GM18511 (cell line): ENCODE measurements around the gene CD82.
A peak's percentile ranks its signal among the peaks of the same experiment; 100 is the strongest.

Experiments used
- ATAC-seq: cut with Tn5 transposase; IDR thresholded peaks from one replicate; pipeline ENCODE4 v1.9.1; 2021; ENCODE audit warnings: mild to moderate bottlenecking, moderate library complexity; ENCODE audit not compliant: unreplicated experiment

Gene CD82

DNA sequence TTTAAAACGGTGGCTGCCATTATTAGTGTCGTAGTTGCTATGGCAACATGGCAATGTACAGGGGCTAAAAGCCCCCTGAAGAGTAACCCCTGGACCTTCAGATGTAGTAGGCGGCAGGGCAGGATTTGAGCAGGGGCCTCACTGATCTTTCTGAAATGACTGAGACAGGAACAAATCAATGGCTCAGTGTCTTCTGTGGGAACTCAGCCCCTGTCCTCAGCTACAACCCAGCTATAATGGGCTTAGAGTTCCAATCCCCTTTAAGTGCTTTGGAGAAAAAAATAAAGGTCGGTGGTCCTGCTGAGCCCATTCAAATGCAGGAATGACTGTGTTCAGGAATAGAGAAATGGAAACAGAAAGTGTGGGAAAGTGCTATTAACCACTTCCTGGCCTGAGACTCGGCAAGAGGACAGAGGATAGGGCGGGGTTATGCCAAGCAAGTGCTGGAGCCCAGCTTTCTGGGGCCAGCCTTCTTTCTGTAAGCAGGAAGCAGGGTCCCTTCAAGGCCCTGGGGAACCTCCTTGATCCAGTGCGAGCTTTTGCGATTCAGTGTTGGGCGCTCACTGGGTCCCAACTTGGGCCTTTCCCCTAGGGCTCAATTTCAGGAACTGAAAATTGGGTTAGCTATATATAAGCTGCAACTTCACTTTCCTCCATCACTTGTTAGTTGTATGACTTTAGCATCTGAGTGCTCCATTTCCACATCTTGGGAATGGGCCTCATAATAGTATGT, 6.1 kb upstream of the CD82 start:
- ATAC-seq: peak; percentile 87

DNA sequence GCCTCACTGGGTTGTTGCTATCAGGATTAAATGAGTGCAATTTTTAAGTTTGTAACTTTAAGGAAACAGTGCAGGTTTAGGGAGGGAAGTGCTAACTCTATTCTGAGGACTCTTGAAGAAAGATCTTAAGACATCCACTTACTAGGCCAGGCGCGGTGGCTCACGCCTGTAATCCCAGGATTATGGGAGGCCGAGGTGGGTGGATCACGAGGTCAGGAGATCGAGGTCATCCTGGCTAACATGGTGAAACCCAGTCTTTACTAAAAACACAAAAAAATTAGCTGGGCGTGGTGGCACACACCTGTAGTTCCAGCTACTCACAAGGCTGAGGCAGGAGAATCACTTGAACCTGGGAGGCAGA, 5.5 kb upstream of the CD82 start:
- ATAC-seq: peak; percentile 8

DNA sequence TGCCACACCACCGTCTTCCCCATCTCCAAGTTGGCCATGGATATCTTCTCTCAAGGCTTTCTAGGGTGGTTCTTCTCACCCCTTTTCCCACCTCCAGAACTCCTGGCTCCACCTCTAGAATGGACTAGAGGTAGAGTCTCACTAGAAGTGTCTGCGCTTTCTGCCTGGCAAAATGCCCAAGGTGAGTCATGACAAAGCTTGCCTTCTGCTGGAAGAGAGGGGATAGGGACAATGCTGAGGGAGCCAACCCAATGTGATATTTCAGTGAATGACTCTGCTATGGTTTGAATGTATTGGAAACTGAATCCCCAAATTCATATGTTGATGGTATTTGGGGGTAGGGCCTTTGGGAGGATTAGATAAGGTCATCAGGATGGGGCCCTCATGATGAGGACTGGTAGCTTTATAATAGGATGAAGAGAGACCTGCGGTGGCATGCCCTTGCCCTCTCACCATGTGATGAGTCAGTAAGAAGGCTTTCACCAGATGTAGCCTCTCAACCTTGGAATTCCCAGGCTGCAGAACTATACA, 4.1 kb upstream of the CD82 start:
- ATAC-seq: no peak

DNA sequence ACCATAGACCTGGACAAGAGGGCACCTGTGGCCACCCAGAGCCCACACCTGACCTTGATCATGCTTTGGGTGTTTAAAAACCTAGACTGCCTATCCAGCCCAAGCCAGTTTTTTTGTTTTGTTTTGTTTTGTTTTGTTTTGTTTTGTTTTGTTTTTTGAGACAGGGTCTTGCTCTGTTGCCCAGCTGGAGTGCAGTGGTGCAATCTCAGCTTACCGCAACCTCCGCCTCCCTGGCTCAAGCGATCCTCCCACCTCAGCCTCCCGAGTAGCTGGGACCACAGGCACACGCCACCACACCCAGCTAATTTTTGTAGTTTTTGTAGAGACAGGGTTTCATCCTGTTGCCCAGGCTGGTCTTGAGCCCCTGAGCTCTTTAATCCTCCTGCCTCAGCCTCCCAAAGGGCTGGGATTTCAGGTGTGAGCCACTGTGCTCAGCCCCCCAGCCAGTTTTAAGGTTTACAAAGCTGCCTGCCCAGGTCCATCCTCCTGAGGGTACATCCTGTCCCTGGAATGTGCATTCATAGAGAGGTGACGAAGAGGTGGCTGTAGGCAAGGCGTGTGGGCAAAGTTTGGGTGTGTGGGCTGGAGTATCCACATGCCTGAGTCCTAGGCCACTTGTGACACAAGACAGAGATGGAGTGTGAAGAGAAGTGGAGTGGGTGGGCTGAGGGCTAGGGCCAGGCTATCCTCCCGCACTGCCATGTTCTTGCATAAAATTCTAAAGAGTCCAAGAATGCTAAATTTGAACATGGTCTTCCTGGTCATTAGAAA, 3.3 kb upstream of the CD82 start:
- no peak for ATAC-seq

DNA sequence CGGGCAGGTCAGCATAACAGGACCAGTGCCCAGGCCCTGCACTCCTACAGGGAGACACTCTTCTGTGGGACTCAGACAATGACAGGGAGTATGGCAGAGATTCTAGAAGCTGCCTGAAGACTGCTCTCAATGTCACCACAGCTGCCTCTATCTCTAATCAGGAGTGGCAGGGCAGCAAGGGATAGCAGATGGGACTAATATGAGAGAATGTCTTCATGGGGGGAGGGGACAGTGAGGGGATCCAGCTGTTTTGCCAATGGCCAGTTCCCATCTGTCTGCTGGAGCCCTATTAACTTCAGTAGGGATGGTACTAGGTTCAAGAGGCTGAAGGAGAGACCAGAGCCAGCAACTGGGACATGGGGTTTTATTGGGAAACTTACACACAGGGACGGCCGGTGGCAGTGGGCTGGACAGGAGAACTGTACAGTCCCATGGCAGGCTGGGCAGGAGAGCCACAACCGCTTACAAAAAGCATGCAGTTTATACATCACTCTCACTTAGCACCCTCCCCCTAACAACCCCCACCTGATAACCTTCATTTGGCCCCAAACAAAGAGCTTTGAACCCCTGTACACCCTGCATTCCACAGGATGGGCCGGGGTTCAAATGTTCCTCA, 2.5 kb upstream of the CD82 start:
- ATAC-seq: no peak

DNA sequence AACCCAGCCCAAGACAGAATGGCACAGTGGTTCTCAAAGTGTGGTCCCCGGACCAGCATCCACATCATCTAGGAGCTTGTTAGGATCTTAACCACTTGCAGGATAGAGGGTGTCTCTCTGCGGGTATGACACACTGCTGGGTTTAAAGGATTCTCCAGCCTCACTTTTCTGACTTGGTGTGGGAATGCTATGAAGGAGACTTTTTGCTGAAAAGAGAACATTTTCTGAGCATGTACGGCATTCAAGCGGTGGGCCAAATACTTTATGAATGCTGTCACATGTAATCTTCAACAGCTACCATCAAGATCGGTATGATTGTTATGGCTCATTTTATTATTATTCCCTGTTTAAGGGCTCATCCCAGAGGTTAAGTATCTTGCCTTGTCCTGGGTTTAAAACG, 1.8 kb upstream of the CD82 start:
- ATAC-seq: no peak

DNA sequence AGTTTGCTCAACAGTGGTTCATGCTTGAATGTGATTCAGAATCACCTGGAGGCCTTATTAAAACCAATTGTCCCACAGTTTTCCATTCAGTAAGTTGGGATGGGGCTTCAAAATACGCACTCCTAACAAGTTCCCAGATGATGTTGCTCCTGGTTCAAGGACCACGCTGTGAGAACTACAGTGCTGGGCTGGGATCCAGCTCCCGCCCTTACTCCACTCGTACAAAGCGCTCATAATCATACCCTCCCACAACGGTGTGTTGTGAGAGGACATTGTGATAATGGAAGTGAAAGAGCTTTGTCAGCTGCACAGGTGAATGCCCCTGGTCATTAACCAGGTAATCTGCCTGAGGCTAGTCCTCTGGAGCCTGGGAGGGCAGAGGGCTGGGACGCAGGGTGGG, 1.3 kb upstream of the CD82 start:
- no peak for ATAC-seq

DNA sequence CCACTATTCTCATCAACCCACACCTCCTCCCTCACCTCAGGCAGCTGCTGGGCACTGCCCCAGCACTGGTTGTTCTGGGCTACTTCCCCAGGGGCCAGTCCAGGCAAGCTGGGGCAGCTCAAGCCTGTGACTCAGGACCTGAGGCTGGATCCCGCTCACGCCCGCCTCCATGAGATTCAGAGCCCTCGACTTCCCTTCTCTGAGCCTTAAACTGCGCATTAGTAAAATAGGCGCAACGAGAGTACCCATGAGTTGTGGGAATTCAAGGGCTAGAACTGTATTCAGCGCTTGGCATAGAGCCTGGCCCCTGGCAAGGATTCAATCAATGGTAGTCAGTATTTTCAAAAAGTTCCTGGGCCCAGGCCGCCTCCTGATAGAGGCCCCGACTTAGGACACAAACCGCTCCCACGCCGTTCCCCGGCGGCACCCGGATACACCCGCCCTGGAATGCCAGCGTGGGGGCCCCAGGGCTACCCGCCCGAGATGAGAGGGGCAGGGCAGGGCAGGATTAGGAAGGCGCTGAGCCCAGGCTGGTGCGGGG, 723 bp upstream of the CD82 start:
- ATAC-seq: no peak

DNA sequence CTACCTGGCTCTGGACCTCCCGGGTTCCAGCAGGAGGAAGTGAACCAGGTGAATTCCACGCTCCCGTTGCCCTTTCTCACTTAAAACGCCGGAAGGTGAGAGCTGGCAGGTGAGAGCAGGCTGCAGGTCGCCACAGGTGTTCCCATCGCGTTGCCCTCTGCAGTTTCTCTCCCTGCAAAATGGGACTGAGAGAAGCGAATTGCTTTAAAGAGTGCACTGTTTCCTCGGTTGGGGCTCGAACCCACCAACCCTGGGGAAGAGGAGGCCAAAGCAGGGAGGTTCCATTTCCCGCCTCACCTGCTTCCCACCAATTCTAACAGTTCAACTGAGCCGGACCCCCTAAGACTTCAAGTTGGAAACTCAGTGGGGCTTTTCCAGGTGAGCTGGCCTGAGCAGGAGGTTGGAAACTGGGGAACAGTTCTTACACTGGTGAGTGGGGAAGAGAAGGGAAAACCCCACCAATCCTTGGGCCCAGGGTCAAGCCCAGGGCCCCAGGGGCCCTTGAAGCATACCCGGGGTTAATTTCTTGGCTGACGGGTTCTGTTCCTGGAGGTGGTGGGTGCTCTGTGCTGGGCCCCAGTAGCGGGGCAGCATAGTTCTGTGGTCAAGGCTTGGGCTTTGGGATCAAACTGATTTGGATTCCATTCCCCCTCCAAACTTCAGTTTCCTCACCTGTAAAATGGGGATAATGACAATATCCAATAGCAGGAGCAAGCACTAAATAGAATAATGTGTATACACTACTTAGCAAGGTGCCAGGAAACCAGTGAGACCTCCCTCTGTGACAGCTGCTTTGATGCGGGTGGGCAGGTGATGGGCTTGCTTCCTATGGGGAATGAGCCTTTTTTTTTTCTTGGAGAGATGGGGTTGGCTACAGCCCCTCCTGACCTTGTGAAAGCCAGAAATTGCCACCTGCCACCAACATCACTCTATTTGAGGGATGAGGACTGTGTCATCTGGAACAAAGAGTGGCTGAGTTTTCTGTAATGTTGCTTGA, 788 bp downstream of the CD82 start:
- no peak for ATAC-seq

DNA sequence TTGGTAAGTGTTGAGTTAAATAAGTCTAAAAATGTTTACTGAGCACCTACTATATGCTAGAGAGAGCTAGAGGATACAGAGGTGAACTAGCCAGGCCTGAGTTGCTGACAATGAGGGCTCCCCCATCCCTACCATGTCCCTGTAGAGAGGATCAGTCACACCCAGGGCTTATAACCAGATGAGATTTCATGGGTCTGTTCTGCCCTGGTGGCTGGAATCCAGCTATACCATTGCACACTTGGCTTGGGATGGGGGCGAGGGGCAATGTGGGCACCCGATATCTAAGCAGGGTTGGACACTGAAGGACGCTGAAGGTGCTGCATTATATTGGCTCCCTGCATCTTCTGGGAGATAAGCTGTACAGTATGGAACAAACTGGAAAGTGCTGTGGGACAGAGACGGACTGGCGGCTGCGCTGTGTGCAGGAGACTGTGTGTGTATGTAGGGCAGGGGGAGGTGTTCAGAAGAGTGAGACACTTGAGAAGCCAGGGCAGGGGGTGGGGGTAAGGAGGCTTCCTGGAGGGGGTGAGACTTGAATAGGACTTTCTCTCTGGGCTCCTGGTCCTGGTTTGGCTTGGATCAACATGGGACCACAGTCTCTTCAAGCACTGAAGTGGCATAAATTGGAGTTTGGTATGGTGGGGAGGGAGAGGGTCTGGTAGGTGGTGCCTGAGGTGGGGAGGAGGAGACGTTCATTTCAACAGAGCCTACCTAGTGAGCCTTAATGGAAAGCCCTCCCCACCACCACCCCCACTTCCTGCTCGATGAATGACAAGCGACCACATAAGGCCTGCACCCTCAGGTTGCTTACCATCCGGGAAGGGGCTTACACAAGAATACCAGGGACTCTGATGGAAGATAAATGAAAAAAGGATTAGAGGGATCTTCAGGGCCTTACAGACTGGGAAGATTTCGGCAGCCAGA, 1.8 kb downstream of the CD82 start:
- no peak for ATAC-seq

DNA sequence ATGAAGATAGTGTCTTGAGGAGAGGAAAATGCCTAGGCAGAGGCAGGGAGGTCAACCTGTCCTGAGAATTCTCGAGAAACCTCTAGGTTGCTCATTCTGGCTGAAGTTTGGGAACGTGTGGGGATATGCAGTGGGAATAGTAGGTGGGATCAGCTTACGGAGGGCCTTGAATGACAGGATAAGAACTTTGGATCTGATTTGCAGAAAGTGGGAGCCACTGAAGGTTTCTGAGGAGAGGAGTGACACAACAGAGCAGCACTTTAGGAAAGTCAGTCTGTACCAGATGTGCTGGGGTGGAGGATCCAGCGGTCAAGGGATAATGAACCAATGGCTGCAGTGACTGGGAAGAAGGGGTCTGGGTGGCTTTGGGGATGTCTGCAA, 2.4 kb downstream of the CD82 start:
- ATAC-seq: no peak

DNA sequence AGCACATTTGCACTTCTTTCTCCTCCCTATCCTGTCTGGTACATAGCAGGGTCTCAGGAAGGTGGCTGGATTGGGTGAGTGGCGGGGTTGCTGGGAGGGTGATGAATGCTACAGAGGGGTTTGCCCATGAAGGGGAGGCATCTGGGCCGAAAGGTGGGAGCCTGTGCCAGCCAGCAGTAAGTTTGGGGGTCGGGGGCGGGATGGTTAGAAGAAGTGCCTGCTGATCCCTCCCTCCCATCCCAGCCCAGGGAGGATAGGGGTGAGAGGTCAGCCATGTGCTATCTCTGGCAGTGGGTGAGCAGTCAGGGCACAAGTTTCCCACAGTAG, 2.8 kb downstream of the CD82 start:
- no peak for ATAC-seq

DNA sequence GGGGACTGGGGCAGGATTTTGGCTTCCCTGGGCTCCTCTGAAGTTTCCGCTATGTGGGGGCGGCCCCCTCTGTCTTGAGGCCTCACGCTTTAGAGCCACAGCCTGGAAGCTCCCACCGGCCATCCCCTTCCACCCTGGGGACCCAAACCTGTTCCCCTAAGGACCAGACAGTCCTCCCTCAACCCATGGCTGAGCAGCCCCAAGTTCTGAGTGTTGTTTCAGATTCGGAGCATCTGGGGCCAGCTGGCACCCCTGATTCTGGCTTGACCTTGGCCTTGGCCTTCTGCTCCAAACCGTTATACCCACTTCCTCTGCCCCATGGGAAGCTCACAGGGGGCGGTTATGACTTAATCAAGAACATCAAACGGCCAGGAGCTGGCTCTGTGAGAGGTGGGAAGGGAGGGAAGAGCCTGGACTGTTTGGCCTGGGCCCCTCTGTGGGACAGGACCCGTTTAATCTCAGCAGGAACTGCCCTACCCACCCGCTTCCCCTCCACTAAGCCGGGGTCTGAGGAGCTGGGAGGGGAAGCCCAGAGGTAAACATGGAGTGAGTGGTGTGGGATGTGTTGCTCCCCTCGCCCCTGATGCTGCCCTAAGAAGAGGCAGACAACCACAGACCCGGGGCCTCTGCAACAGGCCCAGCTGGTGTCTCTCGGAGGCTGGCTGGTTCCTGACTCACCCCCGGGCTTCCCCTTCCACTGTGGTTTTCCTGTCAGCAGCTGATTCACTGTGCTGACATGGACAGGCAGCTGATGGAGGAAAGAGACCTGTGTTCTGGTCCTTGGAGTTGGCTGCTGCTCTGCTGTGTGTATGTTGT, 3.4 kb downstream of the CD82 start:
- peak; percentile 50 for ATAC-seq

DNA sequence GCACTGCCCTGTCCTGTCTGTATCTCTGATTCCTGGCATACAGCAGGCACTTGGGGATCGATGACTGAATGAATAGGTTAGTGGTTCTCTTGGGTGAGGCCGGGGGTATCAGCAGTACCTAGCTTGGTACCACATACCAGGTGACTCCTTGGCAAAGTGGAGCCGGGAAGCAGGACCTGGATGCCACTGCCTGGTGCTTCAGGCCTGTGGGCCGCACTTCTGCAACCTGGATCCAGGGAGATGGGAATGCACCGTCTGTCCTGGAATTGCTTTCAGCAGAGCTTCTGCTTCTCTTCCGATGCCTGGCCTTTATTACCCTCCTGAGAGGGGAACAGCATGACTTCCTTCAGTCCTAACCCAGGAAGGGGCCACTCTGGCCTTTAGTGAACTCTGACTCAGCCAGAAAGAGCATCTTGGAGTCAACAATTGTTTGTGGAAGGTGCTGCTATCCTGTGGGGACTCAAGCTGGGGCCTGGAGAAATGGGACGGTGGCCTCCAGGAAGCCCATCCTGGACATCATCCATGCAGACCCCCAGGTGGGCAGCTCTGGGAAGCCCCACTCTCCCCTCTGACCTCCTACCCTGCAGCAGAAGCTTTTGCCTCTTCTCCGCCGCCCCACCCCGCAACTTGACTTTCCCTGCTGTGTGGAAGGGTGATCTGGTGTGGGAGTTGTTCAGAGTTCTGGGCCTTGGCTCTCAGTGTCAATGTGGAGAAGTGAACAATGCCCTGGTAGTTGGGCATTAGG, 5.1 kb downstream of the CD82 start:
- ATAC-seq: no peak

DNA sequence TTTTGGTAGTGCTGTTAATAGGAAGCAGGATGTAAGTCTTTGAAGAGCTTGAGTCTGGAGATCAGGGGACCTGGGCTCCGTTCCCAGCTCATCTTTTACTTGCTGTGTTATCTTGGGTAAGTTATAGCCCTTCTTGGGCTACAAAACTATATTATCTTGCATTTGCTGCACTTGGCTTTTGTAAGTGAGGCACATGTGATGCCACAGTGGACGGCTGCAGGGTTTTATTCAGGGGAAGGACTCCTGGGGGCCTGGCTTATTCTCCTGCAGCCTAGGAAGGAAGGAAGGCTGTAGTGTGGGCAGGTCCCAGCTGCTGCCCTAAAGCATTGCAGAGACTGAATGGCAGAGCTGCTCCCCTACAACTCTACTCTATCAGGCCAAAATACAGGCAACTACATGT, 6.4 kb downstream of the CD82 start:
- ATAC-seq: no peak

DNA sequence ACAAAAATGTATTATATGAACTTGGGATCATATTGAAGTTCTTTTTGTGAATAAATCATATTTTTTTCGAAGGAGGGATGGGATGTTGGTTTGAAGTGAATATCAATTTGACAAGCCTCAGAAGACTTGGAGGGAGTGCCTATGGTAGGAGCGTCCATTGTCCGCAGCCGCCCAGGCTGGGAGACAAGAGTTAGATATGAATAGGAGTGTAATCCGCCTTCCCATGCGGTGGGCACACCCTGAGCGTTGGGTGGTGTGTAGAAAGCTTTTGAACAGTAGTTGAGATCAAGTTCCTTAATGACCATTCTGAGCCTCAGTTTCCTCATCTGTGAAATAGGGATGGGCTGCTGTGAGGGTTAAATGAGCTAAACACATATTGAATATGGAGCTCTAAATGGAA, 7.0 kb downstream of the CD82 start:
- ATAC-seq: no peak

DNA sequence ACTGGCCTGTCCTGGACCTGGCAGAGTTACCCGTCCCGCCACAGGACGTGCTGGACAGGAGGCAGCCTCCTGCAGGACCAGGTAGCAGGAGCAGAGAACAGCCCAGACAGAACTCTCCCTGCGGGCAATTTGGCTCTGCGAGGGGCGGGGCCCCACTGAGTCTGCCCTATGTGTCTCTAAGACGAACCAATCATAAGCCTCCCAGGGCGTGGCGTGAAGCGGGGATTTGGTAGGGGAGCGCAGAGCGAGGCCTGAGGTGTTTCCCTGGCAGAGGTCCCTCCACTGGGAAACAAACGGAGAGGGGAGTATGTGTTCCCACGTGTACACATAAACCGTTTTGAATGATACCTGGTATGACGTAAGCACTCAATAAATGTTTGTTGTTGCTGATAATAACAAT, 7.4 kb downstream of the CD82 start:
- no peak for ATAC-seq

DNA sequence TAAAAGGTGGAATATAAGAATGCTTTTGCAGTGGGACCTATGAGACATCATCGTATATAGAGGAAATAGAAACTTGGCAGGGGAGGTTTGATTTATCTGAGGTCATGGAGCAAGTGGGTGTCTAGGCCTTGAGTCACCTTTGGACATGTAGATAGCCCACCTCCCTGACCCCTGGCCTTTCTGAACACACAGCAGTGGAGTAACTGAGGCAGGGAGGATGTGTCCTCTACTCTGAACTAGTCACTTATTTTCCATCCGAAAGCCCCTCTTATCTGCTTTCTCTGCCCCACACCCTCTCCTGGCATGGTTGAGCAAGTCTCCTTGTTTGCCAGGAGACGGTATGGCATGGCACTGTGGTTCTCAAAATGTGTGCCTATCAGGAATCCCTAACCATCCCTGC, 7.9 kb downstream of the CD82 start:
- ATAC-seq: no peak
